Stimulated activated naive B cell treated with anti-CD40 and anti-IgM and Interleukin-4, amounts not matched to agents 10 μg/mL and 1 μg/mL and 100 μg/mL, for 72 hours (primary cell): Measurements from ENCODE around the gene SLC4A2.
"Not testable (repeated sequence)": the region's sequence is repeated elsewhere in the genome, so short reads cannot be mapped to it uniquely, and the experiment has no call there.

Experiments used
- ATAC-seq, 2 donors: fragments of 150-1000 bp; cut with Tn5 transposase; replicated peaks; 2 replicates each; pipeline ENCODE4 v1.10.0; 2021; ENCODE audit warnings: moderate library complexity in 1 of 2
- DNase-seq: peaks from one replicate; pipeline ENCODE4 v3.0.0; 2021
- H3K27ac Mint-ChIP-seq: one replicate; pipeline ENCODE4 v1.8.0; 2022; ENCODE audit warnings: mild to moderate bottlenecking, mixed read lengths
- H3K27me3 Mint-ChIP-seq, 2 donors: one replicate each; pipeline ENCODE4 v1.8.0; 2022; ENCODE audit warnings: mixed read lengths in 2 of 2
- H3K36me3 Mint-ChIP-seq, 2 donors: one replicate each; pipeline ENCODE4 v1.8.0; 2022; ENCODE audit warnings: mixed read lengths in 2 of 2, mild to moderate bottlenecking in 1 of 2
- H3K4me1 Mint-ChIP-seq, 2 donors: one replicate each; pipeline ENCODE4 v1.8.0; 2022; ENCODE audit warnings: mixed read lengths in 2 of 2, mild to moderate bottlenecking in 1 of 2
- H3K4me3 Mint-ChIP-seq, 2 donors: one replicate each; pipeline ENCODE4 v1.8.0; 2022; ENCODE audit warnings: mild to moderate bottlenecking in 2 of 2, mixed read lengths in 2 of 2, moderate library complexity in 1 of 2
- H3K9me3 Mint-ChIP-seq, 2 donors: one replicate each; pipeline ENCODE4 v1.8.0; 2022; ENCODE audit warnings: mixed read lengths in 2 of 2, mild to moderate bottlenecking in 1 of 2

Gene SLC4A2

GRCh38 chr7:151059367-151060112 is at the start of gene SLC4A2:
Gene SLC4A2, plus strand, starts transcription at chr7:151059589. Its CDS starts 2,399 bp downstream, at chr7:151061988.
- ATAC-seq (peak; percentile 33 to 44), DNase-seq (peak; percentile 61)
- H3K27ac Mint-ChIP-seq, result peak within 1 kb of the TSS; percentile 95
- peaks cover 9 to 19% of the 10 kb centered on the region in 2 donors for H3K36me3 Mint-ChIP-seq
- no peaks in the 10 kb centered on the region for H3K9me3 Mint-ChIP-seq
- peaks cover 0 to 4% of the 10 kb centered on the region in 2 donors for H3K27me3 Mint-ChIP-seq
- peak within 1 kb of the TSS; percentile 95 to 99 for H3K4me3 Mint-ChIP-seq
- H3K4me1 Mint-ChIP-seq, result peaks cover 26 to 47% of the 10 kb centered on the region in 2 donors

GRCh38 chr7:151010037-151010306 is 49.4 kb upstream of the SLC4A2 start:
- Mint-ChIP-seq H3K9me3 (peaks cover 0 to 1% of the 10 kb centered on the region in 2 donors), H3K27me3 (peaks cover 26 to 51% of the 10 kb centered on the region in 2 donors), H3K4me3 (no peak overlapping the region), H3K4me1 (peaks cover 17 to 33% of the 10 kb centered on the region in 2 donors), H3K27ac (no peak overlapping the region), H3K36me3 (no peaks in the 10 kb centered on the region)
- no peak for DNase-seq
- ATAC-seq, result no peak

- H3K4me1 Mint-ChIP-seq, result peaks cover 22 to 38% of the 10 kb centered on the region in 2 donors
- no peaks in the 10 kb centered on the region for H3K36me3 Mint-ChIP-seq
- ATAC-seq, result no peak
- H3K4me3 Mint-ChIP-seq, result no peak overlapping the region
- peaks cover 26 to 57% of the 10 kb centered on the region in 2 donors for H3K27me3 Mint-ChIP-seq
- DNase-seq, result no peak
- H3K9me3 Mint-ChIP-seq, result peaks cover 0 to 1% of the 10 kb centered on the region in 2 donors
- no peak overlapping the region for H3K27ac Mint-ChIP-seq
Measured at GRCh38 chr7:151010307-151011096, 48.9 kb upstream of the SLC4A2 start.

GRCh38 chr7:151011097-151011409 is 48.3 kb upstream of the SLC4A2 start:
- H3K27ac Mint-ChIP-seq, result no peak overlapping the region
- ATAC-seq (no peak), DNase-seq (no peak)
- peaks cover 24 to 41% of the 10 kb centered on the region in 2 donors for H3K4me1 Mint-ChIP-seq
- H3K27me3 Mint-ChIP-seq, result peaks cover 26 to 59% of the 10 kb centered on the region in 2 donors
- peaks cover 0 to 1% of the 10 kb centered on the region in 2 donors for H3K9me3 Mint-ChIP-seq
- H3K4me3 Mint-ChIP-seq, result no peak overlapping the region
- no peaks in the 10 kb centered on the region for H3K36me3 Mint-ChIP-seq

- ATAC-seq, H3K9me3 Mint-ChIP-seq, H3K36me3 Mint-ChIP-seq, DNase-seq, H3K4me3 Mint-ChIP-seq: not testable (repeated sequence)
- H3K27ac Mint-ChIP-seq, result peak overlapping the region; percentile 25
- H3K4me1 Mint-ChIP-seq, result peaks cover 24 to 41% of the 10 kb centered on the region in 2 donors
- peaks cover 31 to 59% of the 10 kb centered on the region in 2 donors for H3K27me3 Mint-ChIP-seq
Measured at GRCh38 chr7:151011616-151012015, 47.8 kb upstream of the SLC4A2 start.

GRCh38 chr7:151012031-151012692 is 47.2 kb upstream of the SLC4A2 start:
- no peaks in the 10 kb centered on the region for H3K36me3 Mint-ChIP-seq
- ATAC-seq, result no peak
- H3K9me3 Mint-ChIP-seq, result peaks cover 0 to 1% of the 10 kb centered on the region in 2 donors
- H3K27me3 Mint-ChIP-seq, result peaks cover 32 to 58% of the 10 kb centered on the region in 2 donors
- H3K4me1 Mint-ChIP-seq, result peaks cover 24 to 41% of the 10 kb centered on the region in 2 donors
- no peak overlapping the region for H3K27ac Mint-ChIP-seq
- H3K4me3 Mint-ChIP-seq, result no peak overlapping the region
- no peak for DNase-seq

GRCh38 chr7:151012911-151013347 is 46.5 kb upstream of the SLC4A2 start:
- H3K4me1 Mint-ChIP-seq, result peaks cover 27 to 48% of the 10 kb centered on the region in 2 donors
- peak in 1 of 2 donors; percentile 13 for ATAC-seq
- H3K27me3 Mint-ChIP-seq, result peaks cover 32 to 50% of the 10 kb centered on the region in 2 donors
- no peaks in the 10 kb centered on the region for H3K36me3 Mint-ChIP-seq
- no peak overlapping the region for H3K27ac Mint-ChIP-seq
- DNase-seq, result no peak
- H3K9me3 Mint-ChIP-seq, result peaks cover 0 to 1% of the 10 kb centered on the region in 2 donors
- H3K4me3 Mint-ChIP-seq, result peak overlapping the region in 1 of 2 donors; percentile 57

GRCh38 chr7:151013356-151013732 is 46.0 kb upstream of the SLC4A2 start:
- Mint-ChIP-seq H3K4me3 (peak overlapping the region; percentile 92 to 94), H3K4me1 (peaks cover 29 to 52% of the 10 kb centered on the region in 2 donors), H3K36me3 (no peaks in the 10 kb centered on the region), H3K9me3 (peaks cover 0 to 1% of the 10 kb centered on the region in 2 donors), H3K27me3 (peaks cover 34 to 50% of the 10 kb centered on the region in 2 donors), H3K27ac (peak overlapping the region; percentile 97)
- DNase-seq, result no peak
- ATAC-seq, result peak; percentile 7 to 16

GRCh38 chr7:151013733-151014497 is 45.5 kb upstream of the SLC4A2 start:
- ATAC-seq (peak; percentile 69 to 75), DNase-seq (peak; percentile 79)
- H3K4me3 Mint-ChIP-seq, result peak overlapping the region; percentile 92 to 94
- H3K27me3 Mint-ChIP-seq, result peaks cover 39 to 53% of the 10 kb centered on the region in 2 donors
- H3K36me3 Mint-ChIP-seq, result no peaks in the 10 kb centered on the region
- H3K9me3 Mint-ChIP-seq, result peaks cover 0 to 1% of the 10 kb centered on the region in 2 donors
- H3K27ac Mint-ChIP-seq, result peak overlapping the region; percentile 97
- H3K4me1 Mint-ChIP-seq, result peaks cover 30 to 58% of the 10 kb centered on the region in 2 donors

- H3K4me3 Mint-ChIP-seq, result peak overlapping the region; percentile 8 to 31
- H3K9me3 Mint-ChIP-seq, result peaks cover 0 to 1% of the 10 kb centered on the region in 2 donors
- H3K27me3 Mint-ChIP-seq, result peaks cover 48 to 60% of the 10 kb centered on the region in 2 donors
- DNase-seq (no peak), ATAC-seq (no peak)
- H3K4me1 Mint-ChIP-seq, result peaks cover 34 to 66% of the 10 kb centered on the region in 2 donors
- H3K27ac Mint-ChIP-seq, result no peak overlapping the region
- no peaks in the 10 kb centered on the region for H3K36me3 Mint-ChIP-seq
Measured at GRCh38 chr7:151014950-151015349, 44.4 kb upstream of the SLC4A2 start.

GRCh38 chr7:151015967-151016366 is 43.4 kb upstream of the SLC4A2 start:
- Mint-ChIP-seq H3K36me3 (no peaks in the 10 kb centered on the region), H3K27me3 (peaks cover 53 to 60% of the 10 kb centered on the region in 2 donors), H3K4me3 (no peak overlapping the region)

GRCh38 chr7:151016505-151016904 is 42.9 kb upstream of the SLC4A2 start:
- ATAC-seq (no peak), DNase-seq (no peak)
- peaks cover 32 to 57% of the 10 kb centered on the region in 2 donors for H3K4me1 Mint-ChIP-seq
- peaks cover 56 to 64% of the 10 kb centered on the region in 2 donors for H3K27me3 Mint-ChIP-seq
- no peak overlapping the region for H3K4me3 Mint-ChIP-seq
- H3K27ac Mint-ChIP-seq, result peak overlapping the region; percentile 59
- no peaks in the 10 kb centered on the region for H3K36me3 Mint-ChIP-seq
- H3K9me3 Mint-ChIP-seq, result peaks cover 0 to 1% of the 10 kb centered on the region in 2 donors

More at GRCh38 chr7:151015967-151016366, 43.4 kb upstream of the SLC4A2 start:
- no peak overlapping the region for H3K27ac Mint-ChIP-seq
- no peak for DNase-seq
- ATAC-seq, result no peak
- H3K9me3 Mint-ChIP-seq, result peaks cover 0 to 1% of the 10 kb centered on the region in 2 donors
- H3K4me1 Mint-ChIP-seq, result peaks cover 34 to 58% of the 10 kb centered on the region in 2 donors

- Mint-ChIP-seq H3K27ac (no peak overlapping the region), H3K27me3 (peaks cover 57 to 65% of the 10 kb centered on the region in 2 donors), H3K4me3 (no peak overlapping the region), H3K36me3 (no peaks in the 10 kb centered on the region), H3K4me1 (peaks cover 32 to 57% of the 10 kb centered on the region in 2 donors), H3K9me3 (peaks cover 0 to 1% of the 10 kb centered on the region in 2 donors)
- no peak for DNase-seq
- ATAC-seq, result no peak
Measured at GRCh38 chr7:151016942-151017341, 42.4 kb upstream of the SLC4A2 start.
